Caco-2 (cell line): ENCODE measurements around the gene PLA2G4C. TPM values are rescaled to one million over a fixed set of nuclear protein-coding genes. Genes with fewer than 3 reads are reported as not detected.

Experiments used
- BruUV-seq: library from RNA; stranded (reverse); fragments of 400-500 nt; replicated peaks from 2 replicates; lab custom pipeline; 2021; lab: Mats Ljungman, UMichigan
- CTCF ChIA-PET: fragments of 300-600 bp; sonication (Branson Sonifier 250); formaldehyde crosslinking; loops from one replicate; lab custom pipeline; 2022; ENCODE audit warnings: antibody characterized with exemption; lab: Charles Lee
- POLR2A ChIA-PET: fragments of 300-600 bp; sonication (Branson Sonifier 250); formaldehyde crosslinking; loops from one replicate; lab custom pipeline; 2022; ENCODE audit warnings: antibody characterized with exemption; lab: Charles Lee
- DNase-seq, 2 experiments: peaks; one replicate each; pipeline versions ENCODE4 v3.0.0 to v3.0.0-alpha.2; 2020 to 2022
- H3K27me3 ChIP-seq: replicated peaks from 2 replicates; pipeline ENCODE4 v1.6.0; 2011; ENCODE audit warnings: low read length; ENCODE audit not compliant: control insufficient read depth, insufficient read depth
- H3K36me3 ChIP-seq: 2 replicates; pipeline ENCODE4 v1.5.1; 2011; ENCODE audit warnings: low read length; ENCODE audit not compliant: control insufficient read depth, insufficient read depth
- H3K4me1 ChIP-seq: fragments of 250-450 bp; sonication (Bioruptor Pico); 2 replicates; pipeline ENCODE4 v1.5.1; 2020; ENCODE audit warnings: mild to moderate bottlenecking
- H3K4me3 ChIP-seq: 2 replicates; pipeline ENCODE4 v1.5.1; 2011; ENCODE audit warnings: low read depth, mild to moderate bottlenecking, control low read depth, low read length
- H3K9me3 ChIP-seq: fragments of 250-450 bp; sonication (Bioruptor Pico); 2 replicates; pipeline ENCODE4 v1.5.1; 2020; ENCODE audit warnings: mild to moderate bottlenecking, moderate library complexity
- H3K27ac Mint-ChIP-seq: one replicate; pipeline ENCODE4 v1.8.0; 2022; ENCODE audit warnings: mixed read lengths; ENCODE audit not compliant: unreplicated experiment
- H3K27me3 Mint-ChIP-seq: one replicate; pipeline ENCODE4 v1.8.0; 2022; ENCODE audit warnings: mixed read lengths; ENCODE audit not compliant: insufficient read depth, unreplicated experiment
- H3K36me3 Mint-ChIP-seq: one replicate; pipeline ENCODE4 v1.8.0; 2022; ENCODE audit warnings: mild to moderate bottlenecking, mixed read lengths; ENCODE audit not compliant: insufficient read depth, unreplicated experiment
- H3K4me1 Mint-ChIP-seq: one replicate; pipeline ENCODE4 v1.8.0; 2022; ENCODE audit warnings: low read depth, mixed read lengths; ENCODE audit not compliant: unreplicated experiment
- H3K4me3 Mint-ChIP-seq: one replicate; pipeline ENCODE4 v1.8.0; 2022; ENCODE audit warnings: mild to moderate bottlenecking, moderate library complexity, mixed read lengths; ENCODE audit not compliant: unreplicated experiment
- H3K9me3 Mint-ChIP-seq: one replicate; pipeline ENCODE4 v1.8.0; 2022; ENCODE audit warnings: mixed read lengths; ENCODE audit not compliant: unreplicated experiment
- CTCF ChIP-seq, 2 experiments: fragments of 200-600 bp in 1 of 2; IDR thresholded peaks; 1 replicate in 1 of 2; 2 replicates in 1 of 2; pipeline versions ENCODE4 v1.5.1 to v1.8.0; 2011 to 2022; ENCODE audit warnings: antibody characterized with exemption in 1 of 2, control low read depth in 1 of 2, inconsistent platforms in 1 of 2, low read depth in 1 of 2, low read length in 1 of 2, mild to moderate bottlenecking in 1 of 2, moderate library complexity in 1 of 2; ENCODE audit not compliant: insufficient read depth in 1 of 2, severe bottlenecking in 1 of 2, unreplicated experiment in 1 of 2
- intact Hi-C: fragments of 100-400 bp; cut with micrococcal nuclease; formaldehyde crosslinking; loops from one replicate; pipeline ENCODE4 v1.10.0; 2022; ENCODE audit not compliant: unreplicated experiment
- total RNA-seq: library from RNA; stranded (reverse); gene quantifications from 2 replicates; pipeline ENCODE4 v1.2.3, GENCODE V29; 2022

PLA2G4C gene
- total RNA-seq, 1 experiment from 2014 or later = 1.5 TPM

- no peaks in the 10 kb centered on the region for H3K36me3 ChIP-seq
- POLR2A ChIA-PET = no interaction called here
- DNase-seq = no peak
- no peaks in the 10 kb centered on the region for H3K27me3 ChIP-seq
- Mint-ChIP-seq H3K4me1 (peaks cover 8% of the 10 kb centered on the region), H3K4me3 (no peak overlapping the region), H3K9me3 (no peaks in the 10 kb centered on the region), H3K27me3 (no peaks in the 10 kb centered on the region), H3K27ac (no peak overlapping the region), H3K36me3 (peaks cover 44% of the 10 kb centered on the region)
- H3K4me1 ChIP-seq = peaks cover 16% of the 10 kb centered on the region
- CTCF ChIA-PET = no interaction called here
- TF ChIP-seq CTCF (IDR thresholded peaks at IDR 0.05; ENCODE audit: insufficient read depth in 1 of 2, low read depth in 1 of 2, low read length in 1 of 2, severe bottlenecking in 1 of 2, unreplicated experiment in 1 of 2) = no peak
- no peak overlapping the region for H3K4me3 ChIP-seq
- intact Hi-C loops = no loop called here
- no peaks in the 10 kb centered on the region for H3K9me3 ChIP-seq
- no TSS peak for BruUV-seq
Observed at GRCh38 chr19:48127561-48127960, 16.9 kb upstream of the PLA2G4C start.

- CTCF ChIA-PET = interaction anchor here (0.5 to 2.0 kb wide), 6 partner anchors 13 to 1767 kb away, joined by 3 to 7 read pairs (median 3); partner anchors contain the start of gene PLA2G4C
Observed at GRCh38 chr19:48123907-48124651, 13.5 kb upstream of the PLA2G4C start.

GRCh38 chr19:48122421-48122820, 11.8 kb upstream of the PLA2G4C start:
- CTCF ChIA-PET = interaction anchor here (0.6 kb wide), 1 partner anchor 12 kb away, joined by 3 read pairs; the partner anchor contains the start of gene PLA2G4C

More at GRCh38 chr19:48123907-48124651, 13.5 kb upstream of the PLA2G4C start:
- Mint-ChIP-seq H3K27me3 (no peaks in the 10 kb centered on the region), H3K4me1 (peaks cover 12% of the 10 kb centered on the region), H3K4me3 (peak overlapping the region; percentile 21), H3K27ac (peak overlapping the region; percentile 58), H3K36me3 (peaks cover 43% of the 10 kb centered on the region), H3K9me3 (no peaks in the 10 kb centered on the region)
- Histone ChIP-seq H3K27me3 (no peaks in the 10 kb centered on the region), H3K4me1 (peaks cover 16% of the 10 kb centered on the region), H3K9me3 (no peaks in the 10 kb centered on the region), H3K36me3 (no peaks in the 10 kb centered on the region), H3K4me3 (no peak overlapping the region)
- DNase-seq = peak; percentile 64 to 78
- POLR2A ChIA-PET = interaction anchor here (0.7 kb wide), 1 partner anchor 14 kb away, joined by 8 read pairs; the partner anchor contains the start of gene PLA2G4C
- no TSS peak for BruUV-seq
- TF ChIP-seq CTCF (IDR thresholded peaks at IDR 0.05; ENCODE audit: insufficient read depth in 1 of 2, low read depth in 1 of 2, low read length in 1 of 2, severe bottlenecking in 1 of 2, unreplicated experiment in 1 of 2) = peak; percentile 15 to 36
- intact Hi-C loops = loop anchor here (1.0 kb wide), 2 partner anchors 17 to 28 kb away; no protein-coding TSS in a partner anchor

More at GRCh38 chr19:48122421-48122820, 11.8 kb upstream of the PLA2G4C start:
- H3K27ac Mint-ChIP-seq = no peak overlapping the region
- Histone ChIP-seq H3K27me3 (no peaks in the 10 kb centered on the region), H3K36me3 (no peaks in the 10 kb centered on the region), H3K4me1 (peaks cover 16% of the 10 kb centered on the region), H3K4me3 (no peak overlapping the region), H3K9me3 (no peaks in the 10 kb centered on the region)
- peaks cover 12% of the 10 kb centered on the region for H3K4me1 Mint-ChIP-seq
- H3K27me3 Mint-ChIP-seq = no peaks in the 10 kb centered on the region
- POLR2A ChIA-PET = no interaction called here
- intact Hi-C loops = no loop called here
- DNase-seq = no peak
- peaks cover 40% of the 10 kb centered on the region for H3K36me3 Mint-ChIP-seq
- no TSS peak for BruUV-seq
- H3K9me3 Mint-ChIP-seq = no peaks in the 10 kb centered on the region
- H3K4me3 Mint-ChIP-seq = no peak overlapping the region
- TF ChIP-seq CTCF (IDR thresholded peaks at IDR 0.05; ENCODE audit: insufficient read depth in 1 of 2, low read depth in 1 of 2, low read length in 1 of 2, severe bottlenecking in 1 of 2, unreplicated experiment in 1 of 2) = no peak
